Adrenal gland (tissue), 5 donors: ENCODE measurements around the gene PATJ.
"Not testable (repeated sequence)": the region's sequence is repeated elsewhere in the genome, so short reads cannot be mapped to it uniquely, and the experiment has no call there.

Experiments used
- POLR2A ChIP-seq, 2 donors: fragments of 450-650 bp; IDR thresholded peaks; one replicate each; pipeline ENCODE4 v1.6.1; 2017; ENCODE audit warnings: antibody characterized with exemption in 2 of 2, mild to moderate bottlenecking in 2 of 2, moderate library complexity in 1 of 2
- TF ChIP-seq, protein P1 (sequence below), 6 experiments: fragments of 450-650 bp in 4 of 6; fragments of 200-600 bp in 2 of 6; sonication (generic) in 1 of 6; IDR thresholded peaks; 1 replicate in 5 of 6; 2 replicates in 1 of 6; pipeline versions ENCODE4 v1.5.1 to v1.8.0; 2016 to 2021; ENCODE audit warnings: antibody characterized with exemption in 6 of 6, mild to moderate bottlenecking in 2 of 6, moderate library complexity in 1 of 6
- donor health status: DM: no; HTN: no; CAD: no.

DNA sequence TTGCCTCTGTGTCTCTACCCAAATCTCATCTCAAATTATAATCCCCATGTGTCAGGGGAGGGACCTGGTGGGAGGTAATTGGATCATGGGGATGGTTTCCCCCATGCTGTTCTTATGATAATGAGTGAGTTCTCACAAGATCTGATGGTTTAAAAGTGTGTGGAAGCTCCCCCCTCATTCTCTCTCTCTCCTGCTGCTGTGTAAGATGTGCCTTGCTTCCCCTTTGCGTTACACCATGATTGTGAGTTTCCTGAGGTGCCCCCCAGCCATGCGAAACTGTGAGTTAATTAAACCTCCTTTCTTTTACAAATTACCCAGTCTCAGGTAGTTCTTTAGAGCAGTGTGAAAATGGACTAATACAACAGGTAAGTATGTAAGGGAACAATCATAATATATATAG lies 102.4 kb downstream of the PATJ start:
- TF ChIP-seq, protein P1, sequence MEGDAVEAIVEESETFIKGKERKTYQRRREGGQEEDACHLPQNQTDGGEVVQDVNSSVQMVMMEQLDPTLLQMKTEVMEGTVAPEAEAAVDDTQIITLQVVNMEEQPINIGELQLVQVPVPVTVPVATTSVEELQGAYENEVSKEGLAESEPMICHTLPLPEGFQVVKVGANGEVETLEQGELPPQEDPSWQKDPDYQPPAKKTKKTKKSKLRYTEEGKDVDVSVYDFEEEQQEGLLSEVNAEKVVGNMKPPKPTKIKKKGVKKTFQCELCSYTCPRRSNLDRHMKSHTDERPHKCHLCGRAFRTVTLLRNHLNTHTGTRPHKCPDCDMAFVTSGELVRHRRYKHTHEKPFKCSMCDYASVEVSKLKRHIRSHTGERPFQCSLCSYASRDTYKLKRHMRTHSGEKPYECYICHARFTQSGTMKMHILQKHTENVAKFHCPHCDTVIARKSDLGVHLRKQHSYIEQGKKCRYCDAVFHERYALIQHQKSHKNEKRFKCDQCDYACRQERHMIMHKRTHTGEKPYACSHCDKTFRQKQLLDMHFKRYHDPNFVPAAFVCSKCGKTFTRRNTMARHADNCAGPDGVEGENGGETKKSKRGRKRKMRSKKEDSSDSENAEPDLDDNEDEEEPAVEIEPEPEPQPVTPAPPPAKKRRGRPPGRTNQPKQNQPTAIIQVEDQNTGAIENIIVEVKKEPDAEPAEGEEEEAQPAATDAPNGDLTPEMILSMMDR (IDR thresholded peaks at IDR 0.05): not testable (repeated sequence)
- not testable (repeated sequence) for TF ChIP-seq POLR2A (IDR thresholded peaks at IDR 0.05)
